Glutamatergic neuron (in vitro differentiated cells): ENCODE measurements around the gene CHCHD10. TPM values are rescaled to one million over a fixed set of nuclear protein-coding genes. Genes with fewer than 3 reads are reported as not detected.

Experiments used
- DNase-seq: peaks from one replicate; pipeline ENCODE4 v3.0.0; 2022
- H3K27ac Mint-ChIP-seq: one replicate; pipeline ENCODE4 v1.8.0; 2020; ENCODE audit warnings: mild to moderate bottlenecking, mixed read lengths, inconsistent platforms; ENCODE audit not compliant: unreplicated experiment
- H3K27me3 Mint-ChIP-seq: one replicate; pipeline ENCODE4 v1.8.0; 2020; ENCODE audit warnings: mild to moderate bottlenecking, moderate library complexity, mixed read lengths, inconsistent platforms; ENCODE audit not compliant: unreplicated experiment
- H3K36me3 Mint-ChIP-seq: one replicate; pipeline ENCODE4 v1.8.0; 2020; ENCODE audit warnings: mild to moderate bottlenecking, mixed read lengths, inconsistent platforms; ENCODE audit not compliant: unreplicated experiment
- H3K4me1 Mint-ChIP-seq: one replicate; pipeline ENCODE4 v1.8.0; 2020; ENCODE audit warnings: mild to moderate bottlenecking, low read depth, mixed read lengths, inconsistent platforms; ENCODE audit not compliant: unreplicated experiment
- H3K4me3 Mint-ChIP-seq: one replicate; pipeline ENCODE4 v1.8.0; 2020; ENCODE audit warnings: mild to moderate bottlenecking, mixed read lengths, inconsistent platforms; ENCODE audit not compliant: unreplicated experiment
- H3K9me3 Mint-ChIP-seq: one replicate; pipeline ENCODE4 v1.8.0; 2020; ENCODE audit warnings: mild to moderate bottlenecking, moderate library complexity, mixed read lengths, inconsistent platforms; ENCODE audit not compliant: unreplicated experiment
- total RNA-seq: library from RNA; stranded (reverse); fragmentation: NEBNext Ultra II Directional; extraction: Animal tissue kit (Norgen Biotek cat#: 25700); gene quantifications from one replicate; pipeline ENCODE4 v1.2.1, GENCODE V29; 2021; ENCODE audit not compliant: unreplicated experiment
- TF ChIP-seq, protein P1 (sequence below): fragments of 200-600 bp; sonication (generic); IDR thresholded peaks from one replicate; pipeline ENCODE4 v1.5.0; 2021; ENCODE audit not compliant: partially characterized antibody, unreplicated experiment

Gene CHCHD10
- total RNA-seq, 1 donor from 2014 or later, result 35.9 TPM

DNA sequence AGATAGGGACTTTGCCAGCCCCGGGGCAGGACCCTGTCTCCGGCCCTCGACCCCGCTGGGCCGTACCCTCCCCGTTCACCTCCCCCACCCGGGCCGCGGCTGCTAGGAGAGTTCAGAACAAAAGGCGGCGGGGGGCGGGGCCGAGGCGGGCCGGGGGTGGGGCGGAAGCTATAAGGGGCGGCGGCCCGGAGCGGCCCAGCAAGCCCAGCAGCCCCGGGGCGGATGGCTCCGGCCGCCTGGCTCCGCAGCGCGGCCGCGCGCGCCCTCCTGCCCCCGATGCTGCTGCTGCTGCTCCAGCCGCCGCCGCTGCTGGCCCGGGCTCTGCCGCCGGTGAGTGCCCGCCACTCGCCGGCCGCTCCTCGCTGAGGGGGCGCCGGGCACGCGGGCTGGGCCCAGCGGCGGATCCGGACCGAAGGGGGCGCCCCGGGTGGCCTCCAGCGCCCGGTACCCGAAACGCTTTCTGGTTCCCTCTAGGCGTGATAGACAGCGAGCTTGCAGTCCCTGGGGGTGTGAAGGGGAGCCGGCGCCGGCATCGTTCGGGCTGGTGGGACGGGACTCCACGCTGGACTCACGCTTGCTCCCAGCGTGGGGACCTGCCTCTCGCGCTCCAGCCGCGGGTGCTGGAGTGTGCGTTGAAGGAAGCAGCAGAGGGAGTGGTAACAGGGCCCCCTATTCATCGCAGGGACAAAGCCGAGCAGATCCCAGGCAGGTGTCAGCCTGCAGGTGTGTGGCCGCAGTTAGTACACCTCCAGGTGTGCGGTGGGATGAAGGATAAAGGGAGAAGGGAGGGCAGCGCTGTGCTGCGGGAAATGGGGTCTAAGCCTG is 5.1 kb upstream of the CHCHD10 start, which contains the start of gene MMP11:
Gene MMP11, plus strand, starts transcription at position 201 of the 825 bp plus-strand sequence. Its CDS starts 22 bp downstream, at position 223.
- H3K36me3 Mint-ChIP-seq, result no peaks in the 10 kb centered on the region
- TF ChIP-seq, protein P1, sequence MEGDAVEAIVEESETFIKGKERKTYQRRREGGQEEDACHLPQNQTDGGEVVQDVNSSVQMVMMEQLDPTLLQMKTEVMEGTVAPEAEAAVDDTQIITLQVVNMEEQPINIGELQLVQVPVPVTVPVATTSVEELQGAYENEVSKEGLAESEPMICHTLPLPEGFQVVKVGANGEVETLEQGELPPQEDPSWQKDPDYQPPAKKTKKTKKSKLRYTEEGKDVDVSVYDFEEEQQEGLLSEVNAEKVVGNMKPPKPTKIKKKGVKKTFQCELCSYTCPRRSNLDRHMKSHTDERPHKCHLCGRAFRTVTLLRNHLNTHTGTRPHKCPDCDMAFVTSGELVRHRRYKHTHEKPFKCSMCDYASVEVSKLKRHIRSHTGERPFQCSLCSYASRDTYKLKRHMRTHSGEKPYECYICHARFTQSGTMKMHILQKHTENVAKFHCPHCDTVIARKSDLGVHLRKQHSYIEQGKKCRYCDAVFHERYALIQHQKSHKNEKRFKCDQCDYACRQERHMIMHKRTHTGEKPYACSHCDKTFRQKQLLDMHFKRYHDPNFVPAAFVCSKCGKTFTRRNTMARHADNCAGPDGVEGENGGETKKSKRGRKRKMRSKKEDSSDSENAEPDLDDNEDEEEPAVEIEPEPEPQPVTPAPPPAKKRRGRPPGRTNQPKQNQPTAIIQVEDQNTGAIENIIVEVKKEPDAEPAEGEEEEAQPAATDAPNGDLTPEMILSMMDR, result no peak
- peaks cover 10% of the 10 kb centered on the region for H3K4me1 Mint-ChIP-seq
- H3K9me3 Mint-ChIP-seq, result peaks cover 7% of the 10 kb centered on the region
- H3K27me3 Mint-ChIP-seq, result peaks cover 18% of the 10 kb centered on the region
- H3K4me3 Mint-ChIP-seq, result peak within 1 kb of the TSS; percentile 95
- peak; percentile 82 for DNase-seq
- peak within 1 kb of the TSS; percentile 89 for H3K27ac Mint-ChIP-seq

DNA sequence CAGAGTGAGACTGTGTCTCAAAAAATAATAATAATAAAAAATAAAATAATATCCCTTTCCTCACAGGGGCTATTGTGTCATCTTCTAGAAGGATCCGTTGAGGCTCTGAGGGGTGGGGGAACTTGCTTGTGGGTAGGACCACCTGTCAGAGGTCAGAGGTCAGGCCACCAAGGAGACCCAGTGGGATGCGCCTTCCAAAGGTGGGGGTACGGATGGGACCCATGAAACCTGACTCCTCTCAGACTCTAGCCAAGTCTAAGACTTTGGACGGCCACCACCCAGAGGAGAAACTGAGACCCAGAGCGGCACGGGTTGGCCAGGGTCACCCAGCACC is 4.5 kb upstream of the CHCHD10 start:
- Mint-ChIP-seq H3K27me3 (peaks cover 15% of the 10 kb centered on the region), H3K4me3 (peak overlapping the region; percentile 76), H3K4me1 (peaks cover 10% of the 10 kb centered on the region), H3K27ac (peak overlapping the region; percentile 89), H3K36me3 (no peaks in the 10 kb centered on the region), H3K9me3 (peaks cover 7% of the 10 kb centered on the region)
- TF ChIP-seq, protein P1, result no peak
- no peak for DNase-seq

DNA sequence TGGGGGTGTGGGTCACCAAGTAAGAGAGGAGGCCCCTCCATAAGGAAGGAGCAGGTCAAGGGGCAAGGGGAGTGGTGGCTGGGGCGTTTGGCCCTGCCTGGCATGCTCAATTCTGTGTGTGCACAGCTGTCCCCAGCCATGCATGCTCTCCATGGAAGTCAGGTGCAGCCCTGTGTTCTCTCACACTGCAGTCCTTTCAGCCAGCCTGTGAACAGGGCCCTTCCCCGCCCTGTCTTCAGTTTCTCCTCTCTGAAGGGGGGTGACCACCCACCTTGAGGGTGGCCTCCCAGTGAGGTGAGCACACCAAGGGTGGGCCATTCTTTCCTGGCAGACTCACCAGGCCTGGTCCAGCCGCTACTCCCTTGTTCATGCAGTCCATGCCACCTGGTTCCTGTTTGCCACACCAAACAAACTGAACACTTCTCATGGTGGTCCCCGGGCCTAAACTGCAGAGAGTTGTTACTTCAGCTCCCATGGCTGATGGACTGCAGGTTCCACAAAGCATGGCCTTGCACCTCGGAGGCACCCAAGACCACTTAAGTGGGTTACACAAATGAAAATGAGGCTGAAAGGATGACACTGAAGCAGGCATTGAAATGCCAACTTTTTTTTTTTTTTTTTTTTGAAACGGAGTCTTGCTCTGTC is 1.7 kb upstream of the CHCHD10 start:
- peaks cover 11% of the 10 kb centered on the region for H3K27me3 Mint-ChIP-seq
- DNase-seq, result no peak
- H3K27ac Mint-ChIP-seq, result no peak overlapping the region
- TF ChIP-seq, protein P1, result no peak
- peaks cover 7% of the 10 kb centered on the region for H3K9me3 Mint-ChIP-seq
- H3K36me3 Mint-ChIP-seq, result no peaks in the 10 kb centered on the region
- peaks cover 10% of the 10 kb centered on the region for H3K4me1 Mint-ChIP-seq
- H3K4me3 Mint-ChIP-seq, result no peak overlapping the region

DNA sequence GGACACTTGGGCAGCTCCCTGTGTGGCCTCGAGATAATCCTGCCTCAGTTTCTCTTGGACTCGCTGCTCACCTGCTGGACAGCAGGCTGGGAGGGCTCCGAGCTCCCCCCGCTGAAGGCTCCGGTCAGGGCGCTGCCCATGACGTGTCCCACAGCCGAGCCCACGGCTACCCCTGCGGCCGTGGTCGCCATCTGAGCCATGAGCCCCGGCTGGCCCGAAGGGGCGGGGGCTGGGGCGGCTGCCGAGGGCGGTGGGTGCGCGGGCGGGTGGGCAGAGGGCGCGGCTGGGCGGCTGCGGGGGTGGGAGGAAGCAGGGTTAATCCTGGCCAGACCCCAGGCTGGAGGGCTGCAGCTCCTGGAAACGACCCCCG is 484 bp downstream of the CHCHD10 start:
- peak; percentile 58 for DNase-seq
- peaks cover 9% of the 10 kb centered on the region for H3K27me3 Mint-ChIP-seq
- peaks cover 5% of the 10 kb centered on the region for H3K4me1 Mint-ChIP-seq
- peaks cover 2% of the 10 kb centered on the region for H3K9me3 Mint-ChIP-seq
- H3K4me3 Mint-ChIP-seq, result peak overlapping the region; percentile 67
- no peak overlapping the region for H3K27ac Mint-ChIP-seq
- H3K36me3 Mint-ChIP-seq, result no peaks in the 10 kb centered on the region
- TF ChIP-seq, protein P1, result no peak
